ENCODE data around the gene SLC38A6.

DNA sequence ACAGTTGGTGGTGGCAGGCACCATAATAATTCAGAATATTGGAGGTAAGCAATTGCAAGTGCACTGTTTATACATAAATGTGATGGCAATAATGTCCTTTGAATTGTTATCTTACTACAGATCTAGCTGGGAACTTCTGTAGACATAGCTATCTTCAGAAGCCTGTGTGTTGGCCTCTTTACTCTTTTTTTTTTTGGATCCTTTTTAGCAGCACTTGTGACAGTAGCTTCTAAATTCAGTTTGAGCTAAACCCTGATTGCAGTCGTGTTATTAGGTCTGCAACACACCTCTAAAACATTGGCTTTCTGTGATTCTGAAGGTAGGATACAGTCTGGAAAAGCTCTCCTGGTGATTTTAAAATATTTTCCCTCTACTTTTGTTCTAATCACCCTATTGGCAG lies 38.5 kb downstream of the SLC38A6 start:
- TF ChIP-seq EZH2 (IDR thresholded peaks at IDR 0.05; ENCODE audit: borderline replicate concordance, low read depth, low read length, poor library complexity, severe bottlenecking) (no peak), CTCF (conservative IDR thresholded peaks at IDR 0.05; ENCODE audit: low read depth, low read length) (no peak)

Measured in A673 (cell line).